ENCODE results near the gene PBX3. TPM values are rescaled to one million over a fixed set of nuclear protein-coding genes. Genes with fewer than 3 reads are reported as not detected.
A peak's percentile ranks its signal among the peaks of the same experiment; 100 is the strongest.

The PBX3 gene
- total and polyA plus RNA-seq, 2 donors (not counting 1 experiment from before 2014, with no cell fraction given): 35.8 to 51.8 TPM

DNA sequence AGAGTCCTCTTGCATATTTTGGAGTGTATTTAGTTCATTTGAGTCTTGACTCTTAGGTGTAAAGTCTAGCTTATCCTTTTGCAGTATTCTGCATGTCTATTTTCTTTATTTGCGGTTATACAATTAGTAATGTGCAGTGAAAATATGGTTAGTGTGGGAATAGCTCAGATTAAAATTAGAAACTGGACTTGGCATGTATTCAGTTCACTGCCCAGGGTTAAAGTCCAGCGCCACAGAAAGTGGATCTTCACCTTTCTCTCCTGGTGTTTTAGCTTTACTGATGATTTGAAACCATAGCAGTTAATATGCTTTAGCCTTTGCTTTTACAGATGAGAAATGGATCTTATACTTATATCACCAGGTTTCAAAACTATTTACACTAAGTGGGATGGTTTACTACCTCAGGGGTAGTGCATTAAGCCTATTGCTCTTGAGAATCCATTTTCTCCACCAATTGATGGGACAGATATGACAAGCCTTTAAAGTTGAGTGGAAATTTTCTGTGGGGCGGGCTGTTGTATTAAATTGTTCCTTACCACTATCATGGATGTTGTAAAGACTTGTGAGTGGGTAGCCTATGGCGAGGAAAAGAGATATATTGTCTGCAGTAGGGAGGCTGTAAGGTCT is 48.9 kb downstream of the PBX3 start:
- no peaks in the 10 kb centered on the region for H3K9me3 ChIP-seq (ENCODE audit: control insufficient read depth, insufficient read depth, low read depth, low read length)
- H3K4me3 ChIP-seq (replicated peaks in 1 of 4; ENCODE audit: control extremely low read depth in 1 of 4, insufficient read depth in 1 of 4, low read depth in 3 of 4, low read length in 4 of 4): no peak overlapping the region
- no peaks in the 10 kb centered on the region for H4K20me1 ChIP-seq (ENCODE audit: control insufficient read depth, extremely low read depth, insufficient read depth, low read length)
- H3K9ac ChIP-seq (ENCODE audit: insufficient read depth, low read length): no peak overlapping the region
- H3K4me2 ChIP-seq (ENCODE audit: extremely low read depth, insufficient read depth, low read length): no peak overlapping the region
- H3K4me1 ChIP-seq (ENCODE audit: control insufficient read depth, extremely low read depth, insufficient read depth, low read length): no peaks in the 10 kb centered on the region
- no peak overlapping the region for H2AFZ ChIP-seq (ENCODE audit: low read length)
- no peak for TF ChIP-seq EZH2 (IDR thresholded peaks at IDR 0.05; ENCODE audit: low read length, missing control alignments)
- TF ChIP-seq, protein P1, sequence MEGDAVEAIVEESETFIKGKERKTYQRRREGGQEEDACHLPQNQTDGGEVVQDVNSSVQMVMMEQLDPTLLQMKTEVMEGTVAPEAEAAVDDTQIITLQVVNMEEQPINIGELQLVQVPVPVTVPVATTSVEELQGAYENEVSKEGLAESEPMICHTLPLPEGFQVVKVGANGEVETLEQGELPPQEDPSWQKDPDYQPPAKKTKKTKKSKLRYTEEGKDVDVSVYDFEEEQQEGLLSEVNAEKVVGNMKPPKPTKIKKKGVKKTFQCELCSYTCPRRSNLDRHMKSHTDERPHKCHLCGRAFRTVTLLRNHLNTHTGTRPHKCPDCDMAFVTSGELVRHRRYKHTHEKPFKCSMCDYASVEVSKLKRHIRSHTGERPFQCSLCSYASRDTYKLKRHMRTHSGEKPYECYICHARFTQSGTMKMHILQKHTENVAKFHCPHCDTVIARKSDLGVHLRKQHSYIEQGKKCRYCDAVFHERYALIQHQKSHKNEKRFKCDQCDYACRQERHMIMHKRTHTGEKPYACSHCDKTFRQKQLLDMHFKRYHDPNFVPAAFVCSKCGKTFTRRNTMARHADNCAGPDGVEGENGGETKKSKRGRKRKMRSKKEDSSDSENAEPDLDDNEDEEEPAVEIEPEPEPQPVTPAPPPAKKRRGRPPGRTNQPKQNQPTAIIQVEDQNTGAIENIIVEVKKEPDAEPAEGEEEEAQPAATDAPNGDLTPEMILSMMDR (conservative IDR thresholded peaks at IDR 0.05 in 1 of 2, IDR thresholded peaks at IDR 0.05 in 1 of 2; ENCODE audit: low read depth in 1 of 2, low read length in 2 of 2): no peak
- no peaks in the 10 kb centered on the region for H3K27me3 ChIP-seq (ENCODE audit: control insufficient read depth, insufficient read depth, low read length)
- H3K27ac ChIP-seq (ENCODE audit: insufficient read depth, low read length): no peak overlapping the region
- no peaks in the 10 kb centered on the region for H3K36me3 ChIP-seq (ENCODE audit: control insufficient read depth, insufficient read depth, low read length)
- peaks cover 19% of the 10 kb centered on the region for H3K79me2 ChIP-seq (ENCODE audit: control insufficient read depth, insufficient read depth, low read length)
- no peak for DNase-seq (ENCODE audit: low read depth in 2 of 2)

DNA sequence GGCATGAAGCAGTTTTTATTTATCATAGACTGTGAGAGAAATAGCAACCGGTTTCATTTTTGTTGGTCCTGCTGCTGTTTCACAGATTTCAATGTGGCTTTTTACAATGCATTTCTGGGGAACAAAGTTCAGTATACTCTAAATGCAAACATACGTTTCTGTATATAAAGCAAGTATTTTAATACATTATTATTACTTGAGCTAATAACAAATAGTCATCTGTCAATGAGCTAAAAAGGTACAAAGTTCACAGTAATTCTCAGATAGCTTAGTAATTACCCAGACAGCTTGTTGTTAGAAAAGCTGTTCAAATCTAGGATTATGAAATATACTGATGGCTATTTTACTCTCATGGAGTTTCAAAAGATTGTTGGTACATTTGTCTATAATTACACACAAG is 50.8 kb downstream of the PBX3 start:
- Histone ChIP-seq H3K4me2 (ENCODE audit: extremely low read depth, insufficient read depth, low read length) (peak overlapping the region; percentile 48), H4K20me1 (ENCODE audit: control insufficient read depth, extremely low read depth, insufficient read depth, low read length) (no peaks in the 10 kb centered on the region), H3K27me3 (ENCODE audit: control insufficient read depth, insufficient read depth, low read length) (no peaks in the 10 kb centered on the region), H3K27ac (ENCODE audit: insufficient read depth, low read length) (no peak overlapping the region), H3K4me3 (replicated peaks in 1 of 4; ENCODE audit: control extremely low read depth in 1 of 4, insufficient read depth in 1 of 4, low read depth in 3 of 4, low read length in 4 of 4) (no peak overlapping the region), H3K4me1 (ENCODE audit: control insufficient read depth, extremely low read depth, insufficient read depth, low read length) (no peaks in the 10 kb centered on the region), H3K79me2 (ENCODE audit: control insufficient read depth, insufficient read depth, low read length) (peaks cover 14% of the 10 kb centered on the region), H3K9me3 (ENCODE audit: control insufficient read depth, insufficient read depth, low read depth, low read length) (no peaks in the 10 kb centered on the region), H3K36me3 (ENCODE audit: control insufficient read depth, insufficient read depth, low read length) (no peaks in the 10 kb centered on the region), H3K9ac (ENCODE audit: insufficient read depth, low read length) (no peak overlapping the region), H2AFZ (ENCODE audit: low read length) (no peak overlapping the region)
- no peak for TF ChIP-seq EZH2 (IDR thresholded peaks at IDR 0.05; ENCODE audit: low read length, missing control alignments)
- TF ChIP-seq, protein P1 (conservative IDR thresholded peaks at IDR 0.05 in 1 of 2, IDR thresholded peaks at IDR 0.05 in 1 of 2; ENCODE audit: low read depth in 1 of 2, low read length in 2 of 2): no peak
- no peak for DNase-seq (ENCODE audit: low read depth in 2 of 2)

DNA sequence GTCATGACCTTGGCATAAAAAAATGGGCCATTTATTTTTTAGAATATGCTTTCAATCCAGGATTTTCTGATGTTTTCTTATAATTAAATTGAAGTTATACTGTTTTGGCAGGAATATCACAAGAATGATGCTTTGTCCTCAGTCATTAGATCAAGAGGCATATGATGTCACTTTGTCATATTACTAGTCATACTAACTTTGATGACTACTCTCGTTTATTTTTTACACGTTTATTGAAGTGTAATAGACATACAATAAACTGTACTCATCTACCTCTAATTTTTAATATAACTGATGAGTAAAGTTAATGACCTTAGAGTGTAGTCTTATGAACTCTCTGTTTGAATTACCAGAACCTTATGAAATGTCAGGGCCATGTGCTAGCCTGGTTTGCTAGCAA is 56.4 kb downstream of the PBX3 start:
- Histone ChIP-seq H3K36me3 (ENCODE audit: control insufficient read depth, insufficient read depth, low read length) (no peaks in the 10 kb centered on the region), H2AFZ (ENCODE audit: low read length) (no peak overlapping the region), H3K4me2 (ENCODE audit: extremely low read depth, insufficient read depth, low read length) (no peak overlapping the region), H3K4me3 (replicated peaks in 1 of 4; ENCODE audit: control extremely low read depth in 1 of 4, insufficient read depth in 1 of 4, low read depth in 3 of 4, low read length in 4 of 4) (no peak overlapping the region), H3K9ac (ENCODE audit: insufficient read depth, low read length) (no peak overlapping the region), H3K27me3 (ENCODE audit: control insufficient read depth, insufficient read depth, low read length) (no peaks in the 10 kb centered on the region), H3K79me2 (ENCODE audit: control insufficient read depth, insufficient read depth, low read length) (peaks cover 19% of the 10 kb centered on the region), H4K20me1 (ENCODE audit: control insufficient read depth, extremely low read depth, insufficient read depth, low read length) (no peaks in the 10 kb centered on the region), H3K9me3 (ENCODE audit: control insufficient read depth, insufficient read depth, low read depth, low read length) (no peaks in the 10 kb centered on the region), H3K27ac (ENCODE audit: insufficient read depth, low read length) (no peak overlapping the region), H3K4me1 (ENCODE audit: control insufficient read depth, extremely low read depth, insufficient read depth, low read length) (peaks cover 8% of the 10 kb centered on the region)
- no peak for DNase-seq (ENCODE audit: low read depth in 2 of 2)
- no peak for TF ChIP-seq EZH2 (IDR thresholded peaks at IDR 0.05; ENCODE audit: low read length, missing control alignments)
- TF ChIP-seq, protein P1 (conservative IDR thresholded peaks at IDR 0.05 in 1 of 2, IDR thresholded peaks at IDR 0.05 in 1 of 2; ENCODE audit: low read depth in 1 of 2, low read length in 2 of 2): no peak
